ENCODE measurements around the gene DNAJB7. TPM values are rescaled to one million over a fixed set of nuclear protein-coding genes. Genes with fewer than 3 reads are reported as not detected.

Gene DNAJB7
- total RNA-seq (not detected), polyA plus RNA-seq (under 1 TPM in 1 of 2 donors, not detected in 1; 0.15 TPM)

DNA sequence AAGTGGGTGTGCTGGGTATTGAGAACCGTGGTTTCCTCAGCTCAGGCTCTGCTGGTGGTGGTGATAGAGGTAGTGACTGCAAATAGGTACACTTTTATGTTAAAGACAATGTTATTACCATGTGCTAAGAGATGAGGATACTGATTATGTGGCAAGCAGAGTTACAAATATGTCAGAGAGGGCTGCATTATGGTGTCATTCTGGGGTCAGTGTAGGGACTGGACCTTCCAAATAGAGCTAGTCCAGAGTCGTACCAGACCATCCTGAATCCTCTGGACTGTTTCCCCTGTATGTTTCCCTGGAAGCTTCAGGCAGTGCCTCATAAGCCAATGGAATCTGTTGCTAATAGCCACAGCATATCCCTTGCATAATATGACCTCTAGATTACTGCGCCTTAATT is at the start of gene DNAJB7:
TSS of gene DNAJB7 (minus strand) at position 101 of the 400 bp plus-strand sequence. CDS start 119 bp downstream, outside the sequence.
- Histone ChIP-seq H3K4me1 (ENCODE audit: control insufficient read depth in 4 of 4, insufficient read depth in 4 of 4, low read length in 3 of 4) (peaks cover 9 to 24% (median 19%) of the 10 kb centered on the region in 4 donors), H3K36me3 (ENCODE audit: control insufficient read depth in 4 of 4, insufficient read depth in 3 of 4, low read depth in 1 of 4, low read length in 3 of 4) (peaks cover 0 to 5% (median 3%) of the 10 kb centered on the region in 4 donors), H3K9ac (ENCODE audit: low read depth in 1 of 2, low read length in 2 of 2) (no peak within 1 kb of the TSS), H3K27me3 (ENCODE audit: control insufficient read depth in 4 of 4, insufficient read depth in 4 of 4, low read length in 3 of 4) (no peaks in the 10 kb centered on the region), H3K9me3 (ENCODE audit: control insufficient read depth in 4 of 4, low read length in 3 of 4) (no peaks in the 10 kb centered on the region), H3K27ac (ENCODE audit: low read depth in 1 of 2, low read length in 2 of 2) (no peak within 1 kb of the TSS), H3K4me3 (ENCODE audit: low read depth in 1 of 3, low read length in 3 of 3) (no peak within 1 kb of the TSS)
- TF ChIP-seq NR2F2 (IDR thresholded peaks at IDR 0.05) (no peak), RAD21 (IDR thresholded peaks at IDR 0.05) (no peak)
- 93% methylated on average over 3 of the region's 3 CpGs for WGBS
- DNase-seq (ENCODE audit: low spot score), result no peak

DNA sequence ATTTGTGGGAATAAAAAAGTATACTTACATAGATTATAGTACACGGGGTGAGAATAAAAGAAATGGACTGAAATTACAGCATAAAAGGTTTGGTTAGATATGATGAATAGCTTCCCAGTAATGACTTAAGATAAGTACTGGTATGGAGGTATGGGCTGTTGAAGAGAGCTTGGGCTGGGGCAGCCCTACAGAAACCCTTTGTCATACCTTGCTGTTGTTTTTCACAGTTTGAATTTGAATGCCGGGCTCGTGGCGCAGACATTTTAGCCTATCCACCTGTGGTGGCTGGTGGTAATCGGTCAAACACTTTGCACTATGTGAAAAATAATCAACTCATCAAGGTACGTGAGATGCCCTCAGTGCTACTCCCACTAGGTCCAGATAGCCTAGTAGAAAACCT is 47.0 kb upstream of the DNAJB7 start:
- no peaks in the 10 kb centered on the region for H3K27me3 ChIP-seq (ENCODE audit: control insufficient read depth in 4 of 4, insufficient read depth in 4 of 4, low read length in 3 of 4)
- no peak for DNase-seq (ENCODE audit: low spot score)
- no peaks in the 10 kb centered on the region for H3K9me3 ChIP-seq (ENCODE audit: control insufficient read depth in 4 of 4, low read length in 3 of 4)
- no peak overlapping the region for H3K9ac ChIP-seq (ENCODE audit: low read depth in 1 of 2, low read length in 2 of 2)
- H3K4me3 ChIP-seq (ENCODE audit: low read depth in 1 of 3, low read length in 3 of 3), result no peak overlapping the region
- no peaks in the 10 kb centered on the region for H3K4me1 ChIP-seq (ENCODE audit: control insufficient read depth in 4 of 4, insufficient read depth in 4 of 4, low read length in 3 of 4)
- H3K36me3 ChIP-seq (ENCODE audit: control insufficient read depth in 4 of 4, insufficient read depth in 3 of 4, low read depth in 1 of 4, low read length in 3 of 4), result peaks cover 0 to 34% (median 15%) of the 10 kb centered on the region in 4 donors
- TF ChIP-seq, protein P1, sequence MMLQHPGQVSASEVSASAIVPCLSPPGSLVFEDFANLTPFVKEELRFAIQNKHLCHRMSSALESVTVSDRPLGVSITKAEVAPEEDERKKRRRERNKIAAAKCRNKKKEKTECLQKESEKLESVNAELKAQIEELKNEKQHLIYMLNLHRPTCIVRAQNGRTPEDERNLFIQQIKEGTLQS (IDR thresholded peaks at IDR 0.05), result no peak
- TF ChIP-seq, protein P2, sequence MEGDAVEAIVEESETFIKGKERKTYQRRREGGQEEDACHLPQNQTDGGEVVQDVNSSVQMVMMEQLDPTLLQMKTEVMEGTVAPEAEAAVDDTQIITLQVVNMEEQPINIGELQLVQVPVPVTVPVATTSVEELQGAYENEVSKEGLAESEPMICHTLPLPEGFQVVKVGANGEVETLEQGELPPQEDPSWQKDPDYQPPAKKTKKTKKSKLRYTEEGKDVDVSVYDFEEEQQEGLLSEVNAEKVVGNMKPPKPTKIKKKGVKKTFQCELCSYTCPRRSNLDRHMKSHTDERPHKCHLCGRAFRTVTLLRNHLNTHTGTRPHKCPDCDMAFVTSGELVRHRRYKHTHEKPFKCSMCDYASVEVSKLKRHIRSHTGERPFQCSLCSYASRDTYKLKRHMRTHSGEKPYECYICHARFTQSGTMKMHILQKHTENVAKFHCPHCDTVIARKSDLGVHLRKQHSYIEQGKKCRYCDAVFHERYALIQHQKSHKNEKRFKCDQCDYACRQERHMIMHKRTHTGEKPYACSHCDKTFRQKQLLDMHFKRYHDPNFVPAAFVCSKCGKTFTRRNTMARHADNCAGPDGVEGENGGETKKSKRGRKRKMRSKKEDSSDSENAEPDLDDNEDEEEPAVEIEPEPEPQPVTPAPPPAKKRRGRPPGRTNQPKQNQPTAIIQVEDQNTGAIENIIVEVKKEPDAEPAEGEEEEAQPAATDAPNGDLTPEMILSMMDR (IDR thresholded peaks at IDR 0.05; ENCODE audit: low read depth, low read length, missing input control), result no peak
- TF ChIP-seq FOXA1 (IDR thresholded peaks at IDR 0.05), result no peak
- TF ChIP-seq YY1 (IDR thresholded peaks at IDR 0.05), result no peak
- TF ChIP-seq HNF4G (IDR thresholded peaks at IDR 0.05), result no peak
- no peak for TF ChIP-seq FOXA2 (IDR thresholded peaks at IDR 0.05)
- TF ChIP-seq, protein P3, sequence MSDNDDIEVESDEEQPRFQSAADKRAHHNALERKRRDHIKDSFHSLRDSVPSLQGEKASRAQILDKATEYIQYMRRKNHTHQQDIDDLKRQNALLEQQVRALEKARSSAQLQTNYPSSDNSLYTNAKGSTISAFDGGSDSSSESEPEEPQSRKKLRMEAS (IDR thresholded peaks at IDR 0.05), result no peak
- no peak for TF ChIP-seq SP1 (IDR thresholded peaks at IDR 0.05)
- no peak for TF ChIP-seq NR2F2 (IDR thresholded peaks at IDR 0.05)
- TF ChIP-seq JUND (IDR thresholded peaks at IDR 0.05), result no peak
- TF ChIP-seq, protein P4, sequence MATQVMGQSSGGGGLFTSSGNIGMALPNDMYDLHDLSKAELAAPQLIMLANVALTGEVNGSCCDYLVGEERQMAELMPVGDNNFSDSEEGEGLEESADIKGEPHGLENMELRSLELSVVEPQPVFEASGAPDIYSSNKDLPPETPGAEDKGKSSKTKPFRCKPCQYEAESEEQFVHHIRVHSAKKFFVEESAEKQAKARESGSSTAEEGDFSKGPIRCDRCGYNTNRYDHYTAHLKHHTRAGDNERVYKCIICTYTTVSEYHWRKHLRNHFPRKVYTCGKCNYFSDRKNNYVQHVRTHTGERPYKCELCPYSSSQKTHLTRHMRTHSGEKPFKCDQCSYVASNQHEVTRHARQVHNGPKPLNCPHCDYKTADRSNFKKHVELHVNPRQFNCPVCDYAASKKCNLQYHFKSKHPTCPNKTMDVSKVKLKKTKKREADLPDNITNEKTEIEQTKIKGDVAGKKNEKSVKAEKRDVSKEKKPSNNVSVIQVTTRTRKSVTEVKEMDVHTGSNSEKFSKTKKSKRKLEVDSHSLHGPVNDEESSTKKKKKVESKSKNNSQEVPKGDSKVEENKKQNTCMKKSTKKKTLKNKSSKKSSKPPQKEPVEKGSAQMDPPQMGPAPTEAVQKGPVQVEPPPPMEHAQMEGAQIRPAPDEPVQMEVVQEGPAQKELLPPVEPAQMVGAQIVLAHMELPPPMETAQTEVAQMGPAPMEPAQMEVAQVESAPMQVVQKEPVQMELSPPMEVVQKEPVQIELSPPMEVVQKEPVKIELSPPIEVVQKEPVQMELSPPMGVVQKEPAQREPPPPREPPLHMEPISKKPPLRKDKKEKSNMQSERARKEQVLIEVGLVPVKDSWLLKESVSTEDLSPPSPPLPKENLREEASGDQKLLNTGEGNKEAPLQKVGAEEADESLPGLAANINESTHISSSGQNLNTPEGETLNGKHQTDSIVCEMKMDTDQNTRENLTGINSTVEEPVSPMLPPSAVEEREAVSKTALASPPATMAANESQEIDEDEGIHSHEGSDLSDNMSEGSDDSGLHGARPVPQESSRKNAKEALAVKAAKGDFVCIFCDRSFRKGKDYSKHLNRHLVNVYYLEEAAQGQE (IDR thresholded peaks at IDR 0.05), result no peak
- TF ChIP-seq EGR1 (IDR thresholded peaks at IDR 0.05; ENCODE audit: low read depth in 2 of 2), result no peak
- no peak for TF ChIP-seq RAD21 (IDR thresholded peaks at IDR 0.05)
- no peak for TF ChIP-seq TAF1 (conservative IDR thresholded peaks at IDR 0.05)
- TF ChIP-seq GABPA (IDR thresholded peaks at IDR 0.05 in 1 of 2, conservative IDR thresholded peaks at IDR 0.05 in 1 of 2), result no peak
- TF ChIP-seq HNF4A (conservative IDR thresholded peaks at IDR 0.05), result no peak
- no peak overlapping the region for H3K27ac ChIP-seq (ENCODE audit: low read depth in 1 of 2, low read length in 2 of 2)
- 97% methylated on average over 6 of the region's 6 CpGs for WGBS

All from liver (tissue), 9 donors.